SH-SY5Y (cell line): ENCODE measurements around the gene BACE2.

Experiments used
- GATA2 ChIP-seq: IDR thresholded peaks from 2 replicates; pipeline ENCODE4 v1.6.1; 2011; ENCODE audit warnings: mild to moderate bottlenecking, low read depth, low read length
- GATA3 ChIP-seq: IDR thresholded peaks from 2 replicates; pipeline ENCODE4 v1.6.1; 2011; ENCODE audit warnings: low read depth, mild to moderate bottlenecking, low read length, moderate library complexity

GRCh38 chr21:41182547-41182946, 14.6 kb downstream of the BACE2 start:
- TF ChIP-seq GATA2, result no peak
- no peak for TF ChIP-seq GATA3
